Activated CD4-positive, alpha-beta T cell treated with anti-CD3 and anti-CD28 coated beads, Interleukin-2, amount 10 ng/mL, durations not matched to agents 24 days and 14 days (primary cell): ENCODE data around the gene SRRD. TPM values are rescaled to one million over a fixed set of nuclear protein-coding genes. Genes with fewer than 3 reads are reported as not detected.
A peak's percentile ranks its signal among the peaks of the same experiment; 100 is the strongest.

Experiments
- DNase-seq: peaks from one replicate; pipeline ENCODE4 v3.0.0; 2022
- H3K27ac Mint-ChIP-seq: one replicate; pipeline ENCODE4 v1.8.0; 2022; ENCODE audit warnings: mild to moderate bottlenecking, mixed read lengths
- H3K27me3 Mint-ChIP-seq: one replicate; pipeline ENCODE4 v1.8.0; 2022; ENCODE audit warnings: mixed read lengths
- H3K36me3 Mint-ChIP-seq: one replicate; pipeline ENCODE4 v1.8.0; 2022; ENCODE audit warnings: low read depth, mild to moderate bottlenecking, mixed read lengths
- H3K4me1 Mint-ChIP-seq: one replicate; pipeline ENCODE4 v1.8.0; 2021; ENCODE audit warnings: mixed read lengths
- H3K4me3 Mint-ChIP-seq: one replicate; pipeline ENCODE4 v1.8.0; 2022; ENCODE audit warnings: mild to moderate bottlenecking, moderate library complexity, mixed read lengths
- H3K9me3 Mint-ChIP-seq: one replicate; pipeline ENCODE4 v1.8.0; 2021; ENCODE audit warnings: mixed read lengths
- intact Hi-C: fragments of 100-400 bp; cut with micrococcal nuclease; formaldehyde crosslinking; loops from one replicate; pipeline ENCODE4 v1.15.1; 2023
- total RNA-seq: library from RNA; stranded (reverse); gene quantifications from 2 replicates; pipeline ENCODE4 v1.2.3, GENCODE V29; 2022

SRRD gene
- total RNA-seq, 1 donor from 2014 or later = 28.1 TPM

DNA sequence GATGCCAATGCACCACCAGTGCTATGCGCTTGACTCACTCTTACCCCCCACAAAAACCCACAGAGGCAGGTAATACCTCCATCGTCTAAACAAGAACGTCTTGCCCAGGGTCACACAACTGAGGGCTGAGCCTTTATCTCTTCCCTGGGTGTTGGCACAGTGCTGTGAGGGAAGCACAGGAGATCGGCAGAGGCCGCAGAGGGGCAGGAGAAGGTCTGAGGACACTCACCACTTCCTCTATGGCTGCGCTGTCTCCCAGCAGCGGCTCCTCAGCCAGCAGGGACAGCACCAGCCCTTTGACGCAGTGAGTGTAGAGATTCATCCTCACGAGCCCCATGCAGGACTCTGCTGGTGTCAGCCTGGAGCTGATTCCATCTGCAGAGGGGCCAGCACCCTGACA is 20.0 kb upstream of the SRRD start:
- Mint-ChIP-seq H3K27me3 (no peaks in the 10 kb centered on the region), H3K9me3 (no peaks in the 10 kb centered on the region), H3K36me3 (peaks cover 41% of the 10 kb centered on the region), H3K4me3 (no peak overlapping the region), H3K4me1 (peaks cover 2% of the 10 kb centered on the region), H3K27ac (no peak overlapping the region)
- no peak for DNase-seq
- intact Hi-C loops = no loop called here

GRCh38 chr22:26464312-26464711 is 19.4 kb upstream of the SRRD start:
- Mint-ChIP-seq H3K4me3 (no peak overlapping the region), H3K9me3 (no peaks in the 10 kb centered on the region), H3K27me3 (no peaks in the 10 kb centered on the region), H3K36me3 (peaks cover 43% of the 10 kb centered on the region), H3K27ac (no peak overlapping the region), H3K4me1 (peaks cover 2% of the 10 kb centered on the region)
- intact Hi-C loops = no loop called here
- no peak for DNase-seq

DNA sequence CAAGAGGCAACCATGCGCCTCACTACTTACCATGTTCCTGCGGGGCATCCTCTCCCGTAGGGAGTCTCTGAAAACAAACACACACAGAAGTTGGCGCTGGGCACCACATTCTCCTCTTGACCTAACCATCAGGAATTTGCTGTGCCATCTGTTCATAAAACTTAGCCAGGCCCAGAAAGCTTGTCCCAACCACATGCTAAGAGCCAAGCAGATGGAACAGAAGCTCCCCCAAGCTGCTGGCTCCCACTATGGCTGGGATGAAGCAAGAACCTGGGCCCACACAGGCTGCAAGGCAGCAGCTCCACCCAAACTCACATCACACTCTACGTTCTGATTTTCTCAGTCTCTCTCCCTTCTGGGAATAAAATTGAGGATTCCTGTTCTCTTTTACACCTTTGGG is 17.5 kb upstream of the SRRD start:
- Mint-ChIP-seq H3K36me3 (peaks cover 54% of the 10 kb centered on the region), H3K27ac (no peak overlapping the region), H3K4me3 (no peak overlapping the region), H3K9me3 (no peaks in the 10 kb centered on the region), H3K4me1 (peaks cover 2% of the 10 kb centered on the region), H3K27me3 (no peaks in the 10 kb centered on the region)
- intact Hi-C loops = no loop called here
- no peak for DNase-seq

DNA sequence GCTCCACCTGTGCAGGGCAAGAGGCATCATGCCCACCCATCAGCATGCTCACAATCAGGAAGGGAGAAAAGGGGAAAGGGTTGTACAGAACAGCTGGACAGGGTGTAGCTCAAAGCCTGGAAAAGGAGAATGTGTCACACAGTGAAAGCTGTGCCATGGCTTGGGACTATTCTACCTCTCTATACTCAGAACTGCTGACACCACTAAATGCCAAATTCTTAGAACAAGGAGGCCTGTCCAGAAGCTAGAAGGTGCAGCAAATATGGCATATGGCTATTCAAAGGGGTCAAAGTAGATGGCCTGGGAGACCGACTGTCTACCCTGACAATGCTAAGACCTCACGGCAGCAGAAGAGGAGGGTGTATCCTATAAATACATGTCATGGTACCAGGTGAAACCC is 12.9 kb upstream of the SRRD start:
- Mint-ChIP-seq H3K27ac (no peak overlapping the region), H3K4me3 (no peak overlapping the region), H3K27me3 (no peaks in the 10 kb centered on the region), H3K9me3 (no peaks in the 10 kb centered on the region), H3K36me3 (peaks cover 66% of the 10 kb centered on the region), H3K4me1 (peaks cover 5% of the 10 kb centered on the region)
- no peak for DNase-seq
- intact Hi-C loops = no loop called here

GRCh38 chr22:26471522-26471921 is 12.2 kb upstream of the SRRD start:
- DNase-seq = no peak
- intact Hi-C loops = no loop called here
- H3K36me3 Mint-ChIP-seq = peaks cover 66% of the 10 kb centered on the region

GRCh38 chr22:26474682-26475081 is 9.0 kb upstream of the SRRD start:
- H3K36me3 Mint-ChIP-seq = peaks cover 66% of the 10 kb centered on the region
- intact Hi-C loops = no loop called here
- H3K4me1 Mint-ChIP-seq = peaks cover 33% of the 10 kb centered on the region
- no peak for DNase-seq
- no peaks in the 10 kb centered on the region for H3K27me3 Mint-ChIP-seq
- no peaks in the 10 kb centered on the region for H3K9me3 Mint-ChIP-seq
- no peak overlapping the region for H3K4me3 Mint-ChIP-seq
- peak overlapping the region; percentile 46 for H3K27ac Mint-ChIP-seq

More at GRCh38 chr22:26471522-26471921, 12.2 kb upstream of the SRRD start:
- no peaks in the 10 kb centered on the region for H3K27me3 Mint-ChIP-seq
- H3K4me3 Mint-ChIP-seq = no peak overlapping the region
- H3K4me1 Mint-ChIP-seq = peaks cover 7% of the 10 kb centered on the region
- H3K9me3 Mint-ChIP-seq = no peaks in the 10 kb centered on the region
- H3K27ac Mint-ChIP-seq = no peak overlapping the region

DNA sequence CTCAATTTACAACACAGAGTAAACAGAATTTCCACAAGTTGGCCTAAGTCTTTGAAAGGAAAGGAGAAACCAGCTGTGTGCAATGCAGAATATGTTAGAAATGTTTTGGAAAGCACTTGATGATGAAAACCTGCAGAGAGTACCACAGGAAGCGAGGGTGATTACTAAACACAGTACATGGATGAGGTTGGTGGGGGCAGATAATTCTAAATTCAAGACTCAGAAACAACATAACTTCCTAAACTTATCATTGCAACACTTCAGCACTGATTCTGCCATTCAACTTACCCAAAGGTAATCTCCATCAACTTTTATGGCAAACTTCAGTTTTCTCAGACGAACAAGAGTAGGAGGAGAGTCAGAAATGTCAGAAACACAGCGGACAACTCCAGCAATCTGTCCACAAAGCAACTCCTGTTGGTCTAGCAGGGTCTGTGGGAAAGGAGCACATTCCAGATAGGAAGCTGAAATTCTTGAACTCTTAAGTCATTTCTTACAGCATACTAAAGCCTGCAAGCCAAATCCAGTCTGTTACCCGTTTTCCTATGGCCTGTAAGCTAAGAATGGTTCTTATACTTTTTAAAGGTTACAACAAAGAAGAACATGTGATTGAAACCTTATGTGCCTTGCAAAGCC is 6.9 kb upstream of the SRRD start:
- H3K27me3 Mint-ChIP-seq = no peaks in the 10 kb centered on the region
- H3K27ac Mint-ChIP-seq = peak overlapping the region; percentile 56
- peaks cover 51% of the 10 kb centered on the region for H3K4me1 Mint-ChIP-seq
- intact Hi-C loops = no loop called here
- no peaks in the 10 kb centered on the region for H3K9me3 Mint-ChIP-seq
- DNase-seq = no peak
- peaks cover 68% of the 10 kb centered on the region for H3K36me3 Mint-ChIP-seq
- no peak overlapping the region for H3K4me3 Mint-ChIP-seq

GRCh38 chr22:26477341-26477731 is 6.3 kb upstream of the SRRD start:
- no peak for DNase-seq
- Mint-ChIP-seq H3K9me3 (no peaks in the 10 kb centered on the region), H3K4me3 (peak overlapping the region; percentile 57)

GRCh38 chr22:26479043-26479791 is 4.5 kb upstream of the SRRD start:
- intact Hi-C loops = no loop called here
- peak; percentile 63 for DNase-seq
- Mint-ChIP-seq H3K9me3 (no peaks in the 10 kb centered on the region), H3K27ac (peak overlapping the region; percentile 89), H3K4me1 (peaks cover 66% of the 10 kb centered on the region), H3K27me3 (no peaks in the 10 kb centered on the region), H3K36me3 (peaks cover 48% of the 10 kb centered on the region), H3K4me3 (peak overlapping the region; percentile 78)

More at GRCh38 chr22:26477341-26477731, 6.3 kb upstream of the SRRD start:
- H3K36me3 Mint-ChIP-seq = peaks cover 63% of the 10 kb centered on the region
- intact Hi-C loops = no loop called here
- peak overlapping the region; percentile 82 for H3K27ac Mint-ChIP-seq
- H3K4me1 Mint-ChIP-seq = peaks cover 56% of the 10 kb centered on the region
- no peaks in the 10 kb centered on the region for H3K27me3 Mint-ChIP-seq

- Mint-ChIP-seq H3K36me3 (peaks cover 42% of the 10 kb centered on the region), H3K27me3 (no peaks in the 10 kb centered on the region), H3K27ac (peak overlapping the region; percentile 89), H3K4me1 (peaks cover 66% of the 10 kb centered on the region), H3K9me3 (no peaks in the 10 kb centered on the region), H3K4me3 (peak overlapping the region; percentile 78)
- intact Hi-C loops = loop anchor here (5.0 kb wide), 1 partner anchor 1437 kb away; the partner anchor contains the start of gene PITPNB
- DNase-seq = no peak
Measured at GRCh38 chr22:26479792-26480610, 3.7 kb upstream of the SRRD start.

- peak overlapping the region; percentile 78 for H3K4me3 Mint-ChIP-seq
- peaks cover 71% of the 10 kb centered on the region for H3K4me1 Mint-ChIP-seq
- H3K36me3 Mint-ChIP-seq = peaks cover 41% of the 10 kb centered on the region
- peak overlapping the region; percentile 89 for H3K27ac Mint-ChIP-seq
- DNase-seq = no peak
- intact Hi-C loops = loop anchor here (5.0 kb wide), 1 partner anchor 1437 kb away; the partner anchor contains the start of gene PITPNB
- H3K9me3 Mint-ChIP-seq = no peaks in the 10 kb centered on the region
- H3K27me3 Mint-ChIP-seq = no peaks in the 10 kb centered on the region
Measured at GRCh38 chr22:26480611-26480932, 3.1 kb upstream of the SRRD start.

DNA sequence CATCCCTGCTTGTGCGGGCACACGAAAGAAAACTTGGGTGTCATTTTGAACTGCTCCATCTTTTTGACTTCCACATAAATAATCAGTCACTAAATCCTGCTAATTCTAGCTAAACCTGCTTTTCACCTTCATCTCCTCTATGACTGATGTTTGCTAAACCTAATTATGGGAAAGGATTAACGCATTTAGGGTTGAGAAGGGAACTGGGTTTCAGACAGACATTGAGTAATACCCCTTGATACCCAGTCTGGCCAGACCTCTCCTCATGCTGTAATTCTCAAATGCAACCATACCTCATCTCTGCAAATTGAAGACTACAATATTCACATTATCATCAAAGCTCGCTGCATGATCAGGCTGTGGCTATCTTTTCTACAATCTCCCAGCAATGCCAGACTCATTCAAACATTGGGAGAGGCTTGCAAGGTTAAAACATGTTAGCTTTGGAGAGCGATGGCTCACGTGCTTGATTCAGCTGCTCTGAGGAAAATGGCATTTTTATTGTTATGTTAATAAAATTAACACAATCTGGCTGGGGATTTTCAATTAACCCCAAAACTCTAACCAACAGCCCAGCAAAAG is 2.5 kb upstream of the SRRD start:
- Mint-ChIP-seq H3K27me3 (no peaks in the 10 kb centered on the region), H3K9me3 (no peaks in the 10 kb centered on the region), H3K36me3 (peaks cover 41% of the 10 kb centered on the region), H3K4me3 (peak overlapping the region; percentile 78), H3K27ac (peak overlapping the region; percentile 89), H3K4me1 (peaks cover 74% of the 10 kb centered on the region)
- DNase-seq = no peak
- intact Hi-C loops = loop anchor here (5.0 kb wide), 1 partner anchor 1436 kb away; the partner anchor contains the start of gene PITPNB

GRCh38 chr22:26481694-26482093 is 2.0 kb upstream of the SRRD start:
- H3K36me3 Mint-ChIP-seq = peaks cover 39% of the 10 kb centered on the region
- H3K9me3 Mint-ChIP-seq = no peaks in the 10 kb centered on the region
- peak overlapping the region; percentile 78 for H3K4me3 Mint-ChIP-seq
- no peaks in the 10 kb centered on the region for H3K27me3 Mint-ChIP-seq
- DNase-seq = no peak
- peaks cover 71% of the 10 kb centered on the region for H3K4me1 Mint-ChIP-seq
- H3K27ac Mint-ChIP-seq = peak overlapping the region; percentile 89
- intact Hi-C loops = loop anchor here (2.0 to 5.0 kb wide), 3 partner anchors 83 to 1436 kb away; partner anchors contain the start of gene PITPNB
